GM04503 (cell line): ENCODE data around the gene ACSS2.

Source experiments
- DNase-seq: peaks from one replicate; pipeline ENCODE4 v3.0.0-alpha.2; 2012; ENCODE audit warnings: low read depth

Gene ACSS2

DNA sequence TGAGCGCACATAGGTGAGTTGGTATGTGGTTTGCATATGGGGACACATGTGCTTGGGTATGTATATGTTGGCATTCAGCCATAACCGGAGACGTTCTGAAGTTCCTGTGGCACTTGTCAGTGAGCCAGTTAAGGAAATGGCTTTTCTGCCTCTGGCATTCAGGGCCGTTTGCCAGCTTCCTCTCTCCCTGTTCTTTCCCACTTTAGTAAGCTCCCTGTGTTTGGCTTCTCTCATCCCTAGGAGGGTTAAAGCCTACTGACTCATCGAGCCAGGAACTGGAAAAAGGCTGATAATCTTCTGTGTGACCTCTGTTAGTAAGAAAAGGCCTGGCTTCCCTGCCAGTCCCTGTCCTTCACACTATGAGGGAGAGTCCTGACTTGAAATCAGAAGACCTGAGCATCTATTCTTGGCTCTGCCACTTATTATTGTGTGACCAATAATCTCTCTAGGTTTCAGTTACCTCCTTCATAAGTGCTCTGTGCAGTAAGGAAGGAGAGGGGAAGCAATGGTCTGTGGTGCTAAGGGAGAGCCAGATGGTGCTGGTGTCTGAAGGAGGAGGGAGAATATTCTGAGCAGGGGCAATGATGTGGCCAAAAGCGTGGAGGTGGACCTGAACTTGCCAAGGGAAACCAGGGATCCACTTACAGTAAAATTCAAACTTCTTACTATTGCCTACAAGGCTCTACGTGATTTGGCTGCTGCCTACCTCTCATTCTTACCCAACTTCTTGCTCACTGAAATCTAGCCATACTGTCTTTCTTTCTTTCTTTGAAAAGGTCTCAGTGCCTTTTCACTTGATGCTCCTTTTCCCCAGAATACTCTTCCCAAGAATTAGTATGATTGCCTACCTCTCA is 31.4 kb downstream of the ACSS2 start:
- DNase-seq, result peak; percentile 77

GRCh38 chr20:34915131-34915530 is 38.7 kb downstream of the ACSS2 start:
- DNase-seq, result no peak

DNA sequence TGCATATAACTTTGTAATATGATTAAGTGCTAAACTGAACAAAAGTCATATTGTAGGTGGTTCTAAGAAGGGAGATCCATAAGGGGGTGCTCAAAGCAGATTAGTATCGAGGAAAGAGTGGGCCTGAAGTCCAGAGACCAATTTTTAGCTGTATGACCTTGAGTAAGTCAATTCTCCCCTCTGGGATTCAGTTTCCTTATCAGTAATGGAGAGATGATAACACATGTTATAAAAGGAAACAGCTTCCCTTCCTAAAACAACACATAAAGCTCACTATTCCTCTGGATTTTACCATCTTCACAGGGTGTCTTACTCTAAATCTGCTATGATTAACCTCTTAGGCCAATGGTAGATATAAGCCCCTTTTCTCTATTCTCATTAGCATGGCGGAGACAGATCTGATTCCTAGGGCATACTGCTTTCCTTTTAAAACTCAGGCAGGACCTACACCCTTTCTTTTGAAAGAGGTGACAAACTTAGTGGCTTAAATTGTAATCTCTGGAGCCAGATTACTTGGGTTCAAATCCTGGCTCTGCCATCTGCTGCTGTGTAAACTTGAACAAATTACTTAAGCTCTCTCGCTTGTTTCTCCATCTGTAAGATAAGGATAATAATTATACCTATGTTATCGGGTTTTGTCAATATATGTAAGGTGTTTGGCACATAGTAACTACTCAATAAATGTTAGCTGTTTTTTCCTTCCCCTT is 39.5 kb downstream of the ACSS2 start:
- no peak for DNase-seq

DNA sequence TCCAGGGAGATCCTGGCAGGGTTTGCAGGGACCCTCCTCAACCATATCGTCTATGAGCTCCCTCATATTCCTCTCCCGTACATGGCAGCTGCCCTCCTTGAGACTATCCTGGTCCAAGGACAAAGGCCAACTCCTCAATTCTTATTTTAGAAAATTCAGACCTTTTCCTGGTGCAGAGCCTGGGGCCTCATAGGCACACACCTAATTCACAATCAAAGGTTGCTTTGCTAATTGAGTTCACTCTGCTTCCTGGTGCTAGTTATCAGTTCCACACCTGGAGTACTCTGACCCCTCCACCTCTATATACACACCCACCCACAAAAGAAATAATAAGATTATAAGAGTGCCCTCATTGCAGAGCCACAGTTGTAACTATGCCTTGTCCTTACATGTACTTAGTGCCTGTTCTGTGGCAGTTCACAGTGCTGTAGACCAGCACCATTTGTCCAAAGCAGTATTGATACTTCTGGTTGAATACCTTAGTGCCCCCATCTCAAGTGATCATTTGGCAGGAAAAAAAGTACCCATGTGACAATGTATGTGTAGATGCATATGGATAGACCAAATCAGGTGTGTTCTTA is 40.5 kb downstream of the ACSS2 start:
- DNase-seq, result no peak

GRCh38 chr20:34920055-34920454 is 43.6 kb downstream of the ACSS2 start:
- DNase-seq, result no peak

GRCh38 chr20:34921436-34921835 is 45.0 kb downstream of the ACSS2 start:
- no peak for DNase-seq

- peak; percentile 76 for DNase-seq
Measured at GRCh38 chr20:34922654-34923381, 46.4 kb downstream of the ACSS2 start.

GRCh38 chr20:34923414-34923813 is 47.0 kb downstream of the ACSS2 start:
- DNase-seq, result no peak

- no peak for DNase-seq
Measured at GRCh38 chr20:34925341-34925740, 48.9 kb downstream of the ACSS2 start.

DNA sequence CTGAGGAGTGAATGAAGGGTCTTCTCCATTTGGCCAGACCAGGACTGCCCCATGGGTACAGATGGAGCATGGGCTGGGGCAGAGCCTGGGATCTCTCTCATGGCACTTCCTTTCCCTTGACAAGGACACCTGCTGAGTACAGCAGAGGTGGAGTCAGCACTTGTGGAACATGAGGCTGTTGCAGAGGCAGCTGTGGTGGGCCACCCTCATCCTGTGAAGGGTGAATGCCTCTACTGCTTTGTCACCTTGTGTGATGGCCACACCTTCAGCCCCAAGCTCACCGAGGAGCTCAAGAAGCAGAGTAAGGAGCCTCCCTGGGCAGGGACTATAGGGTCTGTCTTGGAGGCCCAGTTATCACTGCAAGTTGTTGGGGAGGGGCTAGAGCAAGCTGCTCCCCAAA is 49.6 kb downstream of the ACSS2 start:
- DNase-seq, result no peak

- no peak for DNase-seq
Measured at GRCh38 chr20:34926581-34926980, 50.2 kb downstream of the ACSS2 start.

- DNase-seq, result no peak
Measured at GRCh38 chr20:34927736-34928135, 51.3 kb downstream of the ACSS2 start.

GRCh38 chr20:34928411-34928810 is 52.0 kb downstream of the ACSS2 start:
- no peak for DNase-seq

GRCh38 chr20:34931771-34932170 is 55.4 kb downstream of the ACSS2 start:
- no peak for DNase-seq

- no peak for DNase-seq
Measured at GRCh38 chr20:34938466-34939163, 62.2 kb downstream of the ACSS2 start.

DNA sequence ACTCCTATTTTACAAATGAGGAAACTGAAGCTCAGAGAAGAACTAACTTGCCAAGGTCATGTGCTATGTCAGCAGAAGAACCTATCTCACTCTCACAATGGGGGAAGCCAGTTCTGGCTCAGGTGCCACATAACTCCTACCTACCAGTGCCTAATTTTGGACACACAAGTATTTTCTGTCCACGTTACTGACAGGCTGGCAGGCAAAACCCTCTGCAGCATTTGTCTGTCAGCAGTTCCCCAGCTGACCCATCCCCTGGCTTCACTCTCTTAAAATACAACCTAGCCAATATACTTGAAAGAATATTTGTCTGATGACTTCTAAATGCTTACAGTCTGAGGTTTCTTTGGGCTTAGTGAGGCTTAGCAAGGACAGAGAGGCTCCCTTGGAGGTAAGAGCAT is 63.7 kb downstream of the ACSS2 start:
- no peak for DNase-seq

DNA sequence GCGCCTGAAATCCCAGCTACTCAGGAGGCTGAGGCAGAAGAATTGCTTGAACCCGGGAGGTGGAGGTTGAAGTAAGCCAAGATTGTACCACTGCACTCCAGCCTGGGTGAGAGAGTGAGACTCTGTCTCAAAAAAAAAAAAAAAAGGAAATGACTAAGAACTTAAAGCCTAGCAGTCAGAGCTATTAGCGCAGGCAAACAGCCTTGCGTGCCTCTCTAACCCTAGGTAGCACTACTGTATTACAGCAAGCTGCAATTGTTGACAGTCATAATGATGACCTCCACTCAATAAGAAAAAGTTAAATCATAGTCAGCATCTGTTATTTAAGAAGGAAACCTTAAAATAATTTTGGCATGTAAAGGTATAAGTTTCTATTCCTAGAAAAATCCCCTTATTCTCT is 64.8 kb downstream of the ACSS2 start:
- no peak for DNase-seq

DNA sequence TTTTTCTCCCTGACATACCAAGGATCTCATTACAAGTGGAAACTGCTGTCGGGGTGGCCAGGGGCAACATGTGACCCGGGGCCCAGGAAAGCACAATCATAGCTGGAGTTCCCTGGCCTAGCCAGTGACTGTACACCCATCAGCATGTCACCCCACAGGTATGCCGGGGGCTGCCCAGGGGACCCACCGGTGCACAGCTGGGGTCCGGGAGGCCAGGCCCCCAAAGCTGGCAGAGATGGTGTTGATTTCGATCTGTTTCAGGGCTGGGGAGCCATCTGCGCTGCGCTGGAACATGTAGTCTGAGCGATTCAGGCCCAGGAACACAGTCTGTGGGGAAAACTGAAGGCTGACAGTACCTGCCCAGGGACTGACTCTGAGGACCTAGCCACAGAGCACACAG is 65.9 kb downstream of the ACSS2 start:
- DNase-seq, result no peak

DNA sequence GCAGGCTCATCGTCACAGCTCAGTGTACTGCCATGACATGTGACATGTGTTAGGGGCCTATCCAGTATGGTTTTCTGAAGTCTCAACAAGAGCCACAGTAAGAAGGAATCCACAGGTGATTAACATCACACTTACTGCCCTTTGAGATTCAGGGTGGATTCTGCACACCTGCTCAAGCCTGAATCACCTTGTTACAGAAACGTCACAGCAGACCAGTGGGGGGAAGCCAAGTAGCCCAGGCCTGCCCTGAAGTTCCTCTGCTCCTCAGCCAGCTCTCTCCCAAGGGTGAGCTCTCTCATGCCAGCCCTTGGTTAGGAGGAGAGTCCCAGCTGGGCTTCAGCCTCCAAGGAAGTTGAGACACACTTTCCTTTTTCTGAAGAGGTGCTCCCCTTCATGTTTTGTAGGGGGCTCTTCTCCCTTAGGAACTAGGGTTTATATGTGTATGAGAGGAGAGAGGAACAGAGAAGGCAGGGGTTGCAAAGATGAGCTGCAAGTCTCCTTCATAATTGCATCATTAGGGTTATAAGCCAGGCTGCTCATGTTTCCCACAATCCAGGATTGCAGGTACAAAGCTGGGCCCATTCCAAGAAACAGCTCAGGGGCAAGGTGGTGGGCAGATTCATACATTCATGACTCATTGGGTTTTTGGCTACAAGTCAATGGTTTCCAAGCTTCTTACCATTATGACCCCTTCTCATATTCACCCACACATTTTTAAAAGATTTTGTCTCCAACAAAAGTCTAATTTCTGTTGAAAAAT is 67.6 kb downstream of the ACSS2 start:
- DNase-seq, result no peak

DNA sequence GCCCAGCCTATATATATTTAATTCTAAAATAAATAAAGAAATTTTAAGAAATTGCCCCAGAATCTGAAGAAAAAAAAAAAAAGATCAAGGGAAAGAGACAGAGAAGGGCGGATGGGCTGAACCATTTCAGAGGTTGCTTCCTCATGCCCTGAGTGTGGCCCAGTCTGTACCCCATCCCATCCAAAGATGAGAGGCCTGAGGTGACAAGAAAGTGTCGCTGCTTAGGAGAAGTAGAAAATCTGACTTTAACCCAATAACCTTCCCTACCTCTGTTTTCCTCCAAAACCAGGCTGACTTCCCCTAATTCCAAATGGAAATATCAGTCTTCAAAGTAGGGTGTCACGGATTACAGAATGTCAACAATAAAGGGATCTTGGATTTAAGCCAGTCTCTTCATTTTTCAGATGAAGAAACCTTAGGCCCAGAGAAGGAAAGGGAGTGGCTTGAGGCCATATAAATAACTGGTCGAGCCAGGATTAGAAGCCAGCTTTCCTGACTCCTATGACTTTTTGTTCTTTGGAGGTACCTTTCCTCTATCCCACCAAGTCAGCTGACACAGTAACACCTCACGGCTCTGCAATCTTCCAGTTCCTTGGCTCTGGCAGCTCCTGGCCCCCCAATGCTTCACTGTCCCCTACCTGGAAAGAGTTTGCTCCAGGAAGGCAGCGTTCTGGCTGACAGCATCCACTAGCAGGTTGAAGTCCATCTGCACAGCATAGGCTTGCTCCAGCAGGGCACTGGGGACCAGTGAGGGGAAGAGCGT is 69.1 kb downstream of the ACSS2 start:
- DNase-seq, result no peak
